A673 (cell line): Measurements from ENCODE around the gene CRIP3. TPM values are rescaled to one million over a fixed set of nuclear protein-coding genes. Genes with fewer than 3 reads are reported as not detected.

Source experiments
- BruUV-seq: library from RNA; stranded (reverse); fragments of 400-500 nt; replicated peaks from 2 replicates; lab custom pipeline; 2021; lab: Mats Ljungman, UMichigan
- CTCF ChIA-PET: fragments of 300-600 bp; sonication (Branson Sonifier 250); formaldehyde crosslinking; loops from one replicate; lab custom pipeline; 2022; ENCODE audit warnings: antibody characterized with exemption; lab: Charles Lee
- POLR2A ChIA-PET: fragments of 300-600 bp; sonication (Branson Sonifier 250); formaldehyde crosslinking; loops from one replicate; lab custom pipeline; 2022; ENCODE audit warnings: antibody characterized with exemption; ENCODE audit not compliant: low non-redundant PET; lab: Charles Lee
- DNase-seq: peaks from one replicate; pipeline ENCODE4 v3.0.0-alpha.2; 2015; ENCODE audit warnings: low spot score
- H3K27ac ChIP-seq: fragments of 200-600 bp; sonication (generic); 2 replicates; pipeline ENCODE4 v1.5.1; 2016; ENCODE audit warnings: mixed run types, low read depth, mild to moderate bottlenecking, mixed read lengths, antibody characterized with exemption, low read length; ENCODE audit not compliant: poor library complexity, severe bottlenecking
- H3K27me3 ChIP-seq: fragments of 200-600 bp; sonication (generic); replicated peaks from 2 replicates; pipeline ENCODE4 v1.6.1; 2017; ENCODE audit warnings: mixed run types, low read depth, mild to moderate bottlenecking, mixed read lengths, antibody characterized with exemption, low read length; ENCODE audit not compliant: insufficient read depth, poor library complexity
- H3K36me3 ChIP-seq: fragments of 200-600 bp; sonication (generic); 2 replicates; pipeline ENCODE4 v1.6.1; 2016; ENCODE audit warnings: mixed run types, mild to moderate bottlenecking, mixed read lengths, antibody characterized with exemption, low read length; ENCODE audit not compliant: insufficient read depth, poor library complexity, severe bottlenecking
- H3K4me1 ChIP-seq: fragments of 200-600 bp; sonication (generic); 2 replicates; pipeline ENCODE4 v1.6.1; 2017; ENCODE audit warnings: mixed run types, mild to moderate bottlenecking, mixed read lengths, antibody characterized with exemption, low read length; ENCODE audit not compliant: insufficient read depth, poor library complexity, severe bottlenecking
- H3K4me3 ChIP-seq: fragments of 200-600 bp; sonication (generic); 2 replicates; pipeline ENCODE4 v1.5.1; 2016; ENCODE audit warnings: low read depth, mixed run types, mild to moderate bottlenecking, mixed read lengths, low read length; ENCODE audit not compliant: poor library complexity, severe bottlenecking
- H3K9me3 ChIP-seq: fragments of 200-600 bp; sonication (generic); 2 replicates; pipeline ENCODE4 v1.6.1; 2016; ENCODE audit warnings: mixed run types, low read depth, mild to moderate bottlenecking, mixed read lengths, antibody characterized with exemption, low read length; ENCODE audit not compliant: poor library complexity, severe bottlenecking
- CTCF ChIP-seq: fragments of 300-800, 200-600 bp; sonication (generic); conservative IDR thresholded peaks from 2 replicates; pipeline ENCODE4 v1.5.1; 2017; ENCODE audit warnings: low read depth, mild to moderate bottlenecking, antibody characterized with exemption, low read length, moderate library complexity, mixed read lengths
- EZH2 ChIP-seq: fragments of 200-600 bp; sonication (generic); IDR thresholded peaks from 2 replicates; pipeline ENCODE4 v1.6.1; 2017; ENCODE audit warnings: borderline replicate concordance, low read depth, mild to moderate bottlenecking, mixed read lengths, antibody characterized with exemption, low read length; ENCODE audit not compliant: poor library complexity, severe bottlenecking
- intact Hi-C: fragments of 100-400 bp; cut with micrococcal nuclease; formaldehyde crosslinking; loops from one replicate; pipeline ENCODE4 v1.10.0; 2022; ENCODE audit not compliant: unreplicated experiment
- total RNA-seq: library from RNA; stranded (reverse); gene quantifications from 2 replicates; pipeline ENCODE4 v1.2.3, GENCODE V29; 2021

Gene CRIP3
- total RNA-seq, 1 experiment from 2014 or later = 2.4 TPM

GRCh38 chr6:43338243-43338642 is 29.6 kb upstream of the CRIP3 start:
- TF ChIP-seq EZH2 (no peak), CTCF (no peak)
- H3K4me3 ChIP-seq = no peak overlapping the region
- BruUV-seq = no TSS peak
- H3K27ac ChIP-seq = no peak overlapping the region
- ChIA-PET CTCF (no interaction called here), POLR2A (no interaction called here)
- H3K4me1 ChIP-seq = no peaks in the 10 kb centered on the region
- H3K27me3 ChIP-seq = no peaks in the 10 kb centered on the region
- peaks cover 45% of the 10 kb centered on the region for H3K36me3 ChIP-seq
- no peak for DNase-seq
- intact Hi-C loops = no loop called here
- H3K9me3 ChIP-seq = no peaks in the 10 kb centered on the region

- no peak for DNase-seq
- ChIA-PET POLR2A (no interaction called here), CTCF (no interaction called here)
- TF ChIP-seq CTCF (no peak), EZH2 (no peak)
- Histone ChIP-seq H3K4me3 (no peak overlapping the region), H3K36me3 (peaks cover 29% of the 10 kb centered on the region), H3K9me3 (no peaks in the 10 kb centered on the region), H3K27me3 (no peaks in the 10 kb centered on the region), H3K27ac (no peak overlapping the region), H3K4me1 (no peaks in the 10 kb centered on the region)
- intact Hi-C loops = no loop called here
- BruUV-seq = no TSS peak
Observed at GRCh38 chr6:43336382-43336781, 27.8 kb upstream of the CRIP3 start.

GRCh38 chr6:43335469-43335868 is 26.8 kb upstream of the CRIP3 start:
- BruUV-seq = no TSS peak

More at GRCh38 chr6:43335469-43335868, 26.8 kb upstream of the CRIP3 start:
- H3K36me3 ChIP-seq = peaks cover 21% of the 10 kb centered on the region
- H3K4me3 ChIP-seq = no peak overlapping the region
- no peak overlapping the region for H3K27ac ChIP-seq
- ChIA-PET CTCF (interaction anchor here (0.5 to 1.9 kb wide), 3 partner anchors 72 to 195 kb away, joined by 3 to 6 read pairs (median 5); no protein-coding TSS in a partner anchor), POLR2A (no interaction called here)
- no peak for DNase-seq
- intact Hi-C loops = no loop called here
- no peaks in the 10 kb centered on the region for H3K4me1 ChIP-seq
- no peaks in the 10 kb centered on the region for H3K9me3 ChIP-seq
- H3K27me3 ChIP-seq = no peaks in the 10 kb centered on the region
- no peak for TF ChIP-seq CTCF
- TF ChIP-seq EZH2 = no peak
